Colonic mucosa (tissue), 4 donors: ENCODE measurements around the gene PUS1. TPM values are rescaled to one million over a fixed set of nuclear protein-coding genes. Genes with fewer than 3 reads are reported as not detected.

Source experiments
- DNase-seq: peaks from one replicate; pipeline ENCODE4 v3.0.0-alpha.2; 2020
- H3K27ac ChIP-seq: fragments of 200-600 bp; one replicate; pipeline ENCODE4 v1.8.0; 2021
- H3K27me3 ChIP-seq: fragments of 200-600 bp; one replicate; pipeline ENCODE4 v1.8.0; 2021
- H3K36me3 ChIP-seq: fragments of 200-600 bp; one replicate; pipeline ENCODE4 v1.8.0; 2021
- H3K4me1 ChIP-seq: fragments of 200-600 bp; one replicate; pipeline ENCODE4 v1.8.0; 2021; ENCODE audit warnings: mild to moderate bottlenecking
- H3K4me3 ChIP-seq: fragments of 200-600 bp; one replicate; pipeline ENCODE4 v1.8.0; 2021
- H3K9ac ChIP-seq, 2 donors: one replicate each; pipeline ENCODE4 v1.7.0; 2013; ENCODE audit warnings: control low read depth in 2 of 2, low read depth in 2 of 2, low read length in 2 of 2
- H3K9me3 ChIP-seq: fragments of 200-600 bp; one replicate; pipeline ENCODE4 v1.8.0; 2021
- CTCF ChIP-seq: fragments of 200-600 bp; IDR thresholded peaks from one replicate; pipeline ENCODE4 v1.8.0; 2022; ENCODE audit warnings: antibody characterized with exemption, mild to moderate bottlenecking
- intact Hi-C: fragments of 100-400 bp; cut with DNase I; formaldehyde crosslinking; loops from one replicate; pipeline ENCODE4 v1.14.1; 2022
- total RNA-seq, 2 donors: library from RNA; stranded (reverse); fragmentation: NEBNext Ultra II Directional in 1 of 2; extraction: Animal tissue kit (Norgen Biotek cat#: 25700) in 1 of 2; gene quantifications; one replicate each; pipeline ENCODE4 v1.2.1, GENCODE V29; 2021
- donor health status: healthy.
- donor health status: DM: no; HTN: no; CAD: no.
- donor health status: DM: no; HTN: no; CAD: no.

The PUS1 gene
- total RNA-seq, 2 donors from 2014 or later: 16.0 to 58.9 TPM

DNA sequence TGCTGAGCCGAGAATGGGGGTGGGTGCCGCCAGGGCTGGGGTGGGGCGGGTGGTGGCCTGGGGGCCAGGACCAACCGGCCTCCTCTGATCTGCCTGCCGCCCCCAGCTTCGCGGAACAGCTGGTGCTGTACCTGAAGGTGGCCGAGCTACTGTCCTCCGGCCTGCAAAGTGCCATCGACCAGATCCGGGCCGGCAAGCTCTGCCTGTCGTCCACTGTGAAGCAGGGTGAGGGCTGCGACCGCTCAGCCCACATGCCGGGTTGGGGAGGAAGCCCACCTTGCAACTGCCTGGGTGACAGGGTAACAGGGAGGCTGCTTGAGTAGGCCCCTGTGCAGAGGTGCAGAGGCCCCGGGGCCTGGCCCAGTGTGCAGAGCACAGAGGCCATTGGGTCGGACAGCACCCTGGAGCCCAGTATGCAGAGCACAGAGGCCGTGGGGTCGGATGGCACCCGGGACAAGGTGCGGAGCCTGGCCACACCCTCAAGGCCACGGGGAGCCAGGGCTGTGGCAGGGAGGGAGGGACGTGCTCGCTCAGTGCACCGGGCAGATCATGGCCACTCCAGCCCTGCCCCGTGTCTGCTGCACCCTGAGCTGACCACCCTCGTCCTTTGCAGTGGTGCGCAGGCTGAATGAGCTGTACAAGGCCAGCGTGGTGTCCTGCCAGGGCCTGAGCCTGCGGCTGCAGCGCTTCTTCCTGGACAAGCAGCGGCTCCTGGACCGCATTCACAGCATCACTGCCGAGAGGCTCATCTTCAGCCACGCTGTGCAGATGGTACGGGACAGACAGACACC, 9.5 kb upstream of the PUS1 start:
- H3K27ac ChIP-seq: no peak overlapping the region
- intact Hi-C loops: no loop called here
- no peak overlapping the region for H3K4me3 ChIP-seq
- H3K9me3 ChIP-seq: no peaks in the 10 kb centered on the region
- no peak for TF ChIP-seq CTCF
- no peak for DNase-seq
- H3K36me3 ChIP-seq: no peaks in the 10 kb centered on the region
- H3K9ac ChIP-seq: no peak overlapping the region
- no peaks in the 10 kb centered on the region for H3K27me3 ChIP-seq
- no peaks in the 10 kb centered on the region for H3K4me1 ChIP-seq

DNA sequence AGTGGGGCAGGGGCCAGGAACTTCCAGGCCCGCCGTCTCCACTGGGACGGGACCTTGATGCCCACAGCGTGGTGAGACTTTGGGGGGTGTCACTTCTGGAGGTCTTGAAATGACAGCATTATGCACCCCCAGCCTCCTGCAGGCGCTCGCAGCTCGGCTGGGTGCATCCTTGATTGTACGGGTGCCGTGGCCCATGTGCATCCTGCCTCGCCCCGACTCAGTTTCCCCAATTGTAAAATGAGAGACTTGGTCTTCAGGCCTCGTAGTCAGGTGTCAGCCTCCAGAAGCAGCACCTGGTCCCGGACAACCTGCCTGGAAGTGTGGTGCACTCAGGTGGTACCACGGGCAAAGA, 8.9 kb upstream of the PUS1 start:
- H3K27ac ChIP-seq: no peak overlapping the region
- no peaks in the 10 kb centered on the region for H3K27me3 ChIP-seq
- H3K9ac ChIP-seq: no peak overlapping the region
- no peaks in the 10 kb centered on the region for H3K36me3 ChIP-seq
- no peak overlapping the region for H3K4me3 ChIP-seq
- no peaks in the 10 kb centered on the region for H3K4me1 ChIP-seq
- intact Hi-C loops: no loop called here
- no peak for TF ChIP-seq CTCF
- DNase-seq: no peak
- H3K9me3 ChIP-seq: no peaks in the 10 kb centered on the region

- no peak for DNase-seq
- H3K4me1 ChIP-seq: no peaks in the 10 kb centered on the region
- no peak overlapping the region for H3K4me3 ChIP-seq
- no peaks in the 10 kb centered on the region for H3K36me3 ChIP-seq
- no peak overlapping the region for H3K9ac ChIP-seq
- no peak overlapping the region for H3K27ac ChIP-seq
- no peaks in the 10 kb centered on the region for H3K27me3 ChIP-seq
- intact Hi-C loops: no loop called here
- no peak for TF ChIP-seq CTCF
- H3K9me3 ChIP-seq: no peaks in the 10 kb centered on the region
These were observed 7.9 kb upstream of the PUS1 start for GRCh38 chr12:131920902-131921840.

DNA sequence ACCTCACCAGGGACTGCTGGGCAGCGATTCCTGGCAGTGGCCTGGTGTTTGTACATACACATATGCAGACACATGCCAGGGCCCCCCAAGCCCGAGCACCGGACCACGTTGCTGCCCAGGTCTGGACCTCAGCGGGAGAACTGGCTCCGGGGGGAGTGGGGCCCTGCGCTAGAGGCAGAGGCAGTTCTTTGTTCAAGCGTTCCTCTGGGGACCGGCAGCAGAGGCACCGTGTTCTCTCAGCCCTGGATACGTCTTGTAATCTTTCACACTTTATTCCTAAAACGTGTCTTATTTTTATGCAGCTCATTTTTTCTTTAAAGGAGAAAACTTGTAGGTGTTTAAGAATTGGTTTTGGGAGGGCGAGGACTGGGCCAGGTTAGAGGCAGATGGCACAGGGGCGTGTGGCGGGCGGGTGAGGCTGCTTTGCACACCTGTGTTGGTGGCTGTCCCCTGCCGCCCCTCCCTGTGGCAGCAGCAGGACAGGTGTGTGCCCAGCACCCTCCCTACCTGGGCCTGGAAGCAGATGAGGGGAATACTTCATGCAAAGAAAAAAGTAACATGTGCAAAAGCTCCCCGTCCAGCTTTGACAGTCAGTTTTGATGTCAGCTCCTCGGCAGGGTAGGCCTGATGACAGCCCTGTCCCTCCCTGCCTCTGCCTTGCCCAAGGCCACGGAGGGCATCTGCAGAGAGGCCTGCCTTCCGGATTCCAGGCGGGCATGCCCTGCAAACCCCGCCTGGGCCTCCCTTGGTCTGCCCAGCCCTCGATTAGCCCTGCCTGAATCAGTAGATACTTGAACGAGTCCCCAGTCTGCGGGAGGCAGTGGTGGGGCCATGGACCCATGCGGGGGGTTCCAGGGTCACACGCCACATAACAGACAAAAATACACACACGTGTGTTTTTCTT, 7.0 kb upstream of the PUS1 start:
- intact Hi-C loops: no loop called here
- Histone ChIP-seq H3K36me3 (no peaks in the 10 kb centered on the region), H3K4me1 (no peaks in the 10 kb centered on the region)

More for the DNA sequence above, 7.0 kb upstream of the PUS1 start:
- no peak for DNase-seq
- Histone ChIP-seq H3K9ac (no peak overlapping the region), H3K4me3 (no peak overlapping the region), H3K27me3 (no peaks in the 10 kb centered on the region), H3K9me3 (no peaks in the 10 kb centered on the region), H3K27ac (no peak overlapping the region)
- TF ChIP-seq CTCF: no peak
